Thyroid gland (tissue), 4 donors: ENCODE measurements around the gene GALNT17. TPM values are rescaled to one million over a fixed set of nuclear protein-coding genes. Genes with fewer than 3 reads are reported as not detected.

Source experiments
- DNase-seq, 2 donors: peaks; one replicate each; pipeline ENCODE4 v3.0.0-alpha.2; 2019
- H3K27ac ChIP-seq, 3 donors: fragments of 200-600 bp; sonication (generic); 1 replicate in 2 of 3; 2 replicates in 1 of 3; pipeline ENCODE4 v1.5.1; 2016 to 2019; ENCODE audit warnings: mild to moderate bottlenecking in 1 of 3, moderate library complexity in 1 of 3
- H3K27me3 ChIP-seq: fragments of 200-600 bp; sonication (generic); one replicate; pipeline ENCODE4 v1.5.1; 2019
- H3K36me3 ChIP-seq, 2 donors: fragments of 200-600 bp; sonication (generic); one replicate each; pipeline ENCODE4 v1.5.1; 2016 to 2019
- H3K4me1 ChIP-seq, 2 donors: fragments of 200-600 bp; sonication (generic); one replicate each; pipeline ENCODE4 v1.5.1; 2017 to 2019
- H3K4me3 ChIP-seq, 3 donors: fragments of 200-600 bp; sonication (generic); replicated peaks in 1 of 3; 1 replicate in 2 of 3; 2 replicates in 1 of 3; pipeline ENCODE4 v1.5.1; 2016; ENCODE audit warnings: mild to moderate bottlenecking in 1 of 3
- H3K9me3 ChIP-seq: fragments of 200-600 bp; sonication (generic); one replicate; pipeline ENCODE4 v1.5.1; 2017
- CTCF ChIP-seq, 6 experiments: fragments of 200-600 bp in 3 of 6; fragments of 450-650 bp in 3 of 6; sonication (generic) in 3 of 6; IDR thresholded peaks; one replicate each; pipeline ENCODE4 v1.5.1; 2016 to 2019; ENCODE audit warnings: antibody characterized with exemption in 6 of 6, mild to moderate bottlenecking in 2 of 6, inconsistent platforms in 1 of 6, moderate library complexity in 1 of 6
- POLR2A ChIP-seq, 2 donors: fragments of 450-650 bp; IDR thresholded peaks; one replicate each; pipeline ENCODE4 v1.6.1; 2017; ENCODE audit warnings: antibody characterized with exemption in 2 of 2, mild to moderate bottlenecking in 2 of 2, moderate library complexity in 1 of 2
- WGBS, 2 donors: methylation state at CpG; one replicate each; pipeline ENCODE4 v1.1.5; 2017; 5-methylcytosine and 5-hydroxymethylcytosine counted together
- intact Hi-C: fragments of 100-400 bp; cut with DNase I; formaldehyde crosslinking; loops from one replicate; pipeline ENCODE4 v1.15.1; 2023
- total RNA-seq, 4 donors: library from RNA; depleted of rRNA; stranded (reverse); fragments of >200 nt; gene quantifications; one replicate each; pipeline ENCODE4 v1.2.3, GENCODE V29; 2016

GALNT17 gene
- total RNA-seq, 4 donors from 2014 or later, result 5.8 to 63.8 (median 37.1) TPM

- no peak overlapping the region for H3K4me3 ChIP-seq
- no peaks in the 10 kb centered on the region for H3K36me3 ChIP-seq
- no peak overlapping the region for H3K27ac ChIP-seq
- H3K4me1 ChIP-seq, result no peaks in the 10 kb centered on the region
- no peak for DNase-seq
- intact Hi-C loops, result no loop called here
- TF ChIP-seq CTCF (IDR thresholded peaks at IDR 0.05) (no peak), POLR2A (IDR thresholded peaks at IDR 0.05) (no peak)
- WGBS, 2 donors, result 88 to 92% methylated on average over 5 of the region's 5 CpGs
- H3K27me3 ChIP-seq, result no peaks in the 10 kb centered on the region
- no peaks in the 10 kb centered on the region for H3K9me3 ChIP-seq
Observed at GRCh38 chr7:71384094-71384493, 252.2 kb downstream of the GALNT17 start.

- Histone ChIP-seq H3K9me3 (no peaks in the 10 kb centered on the region), H3K27ac (no peak overlapping the region), H3K27me3 (no peaks in the 10 kb centered on the region), H3K36me3 (no peaks in the 10 kb centered on the region), H3K4me1 (no peaks in the 10 kb centered on the region), H3K4me3 (no peak overlapping the region)
- WGBS, 2 donors, result 89% methylated on average over 4 to 5 of the region's 5 CpGs
- intact Hi-C loops, result no loop called here
- TF ChIP-seq CTCF (IDR thresholded peaks at IDR 0.05) (no peak), POLR2A (IDR thresholded peaks at IDR 0.05) (no peak)
- DNase-seq, result no peak
Observed at GRCh38 chr7:71385330-71385729, 253.4 kb downstream of the GALNT17 start.

DNA sequence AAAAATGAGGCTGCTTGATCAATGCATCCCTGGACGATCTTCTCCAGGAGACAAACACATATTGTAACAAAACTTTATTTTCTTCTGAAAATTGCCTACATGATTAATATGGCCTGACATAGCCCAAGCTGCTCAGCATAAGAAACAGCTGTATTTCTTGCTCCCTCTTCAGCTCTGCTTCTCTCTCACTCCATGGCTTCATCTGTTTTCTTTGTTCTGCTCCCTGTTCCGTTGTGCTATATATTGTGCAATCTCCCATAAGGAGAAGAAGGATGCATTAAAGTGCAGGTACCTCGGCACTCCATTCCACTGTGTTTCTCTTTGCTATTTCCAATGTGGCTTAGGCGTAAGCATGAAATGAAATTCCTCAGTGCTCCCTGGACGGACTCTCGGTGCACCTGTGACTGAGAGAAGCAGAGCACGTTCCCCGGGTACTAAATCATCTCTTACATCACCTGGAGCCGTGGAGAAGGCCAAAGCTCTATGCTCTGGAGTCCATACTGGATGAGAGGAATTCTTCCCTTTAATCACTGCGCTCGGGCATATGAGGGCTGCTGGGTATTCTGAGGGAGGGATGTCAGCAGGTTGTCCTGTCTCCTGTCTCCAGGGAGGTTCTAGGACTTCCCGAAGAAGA lies 254.3 kb downstream of the GALNT17 start:
- WGBS, 2 donors, result 78 to 79% methylated on average over 12 of the region's 12 CpGs
- Histone ChIP-seq H3K4me1 (no peaks in the 10 kb centered on the region), H3K27me3 (no peaks in the 10 kb centered on the region), H3K4me3 (no peak overlapping the region), H3K36me3 (no peaks in the 10 kb centered on the region), H3K9me3 (no peaks in the 10 kb centered on the region), H3K27ac (no peak overlapping the region)
- intact Hi-C loops, result no loop called here
- no peak for DNase-seq
- TF ChIP-seq POLR2A (IDR thresholded peaks at IDR 0.05) (no peak), CTCF (IDR thresholded peaks at IDR 0.05) (no peak)

GRCh38 chr7:71388181-71388580 lies 256.2 kb downstream of the GALNT17 start:
- DNase-seq, result no peak
- TF ChIP-seq CTCF (IDR thresholded peaks at IDR 0.05) (no peak), POLR2A (IDR thresholded peaks at IDR 0.05) (no peak)
- Histone ChIP-seq H3K9me3 (no peaks in the 10 kb centered on the region), H3K27ac (no peak overlapping the region), H3K4me3 (no peak overlapping the region), H3K27me3 (no peaks in the 10 kb centered on the region), H3K4me1 (no peaks in the 10 kb centered on the region), H3K36me3 (no peaks in the 10 kb centered on the region)
- 94 to 95% methylated on average over 14 of the region's 14 CpGs for WGBS, 2 donors
- intact Hi-C loops, result no loop called here

DNA sequence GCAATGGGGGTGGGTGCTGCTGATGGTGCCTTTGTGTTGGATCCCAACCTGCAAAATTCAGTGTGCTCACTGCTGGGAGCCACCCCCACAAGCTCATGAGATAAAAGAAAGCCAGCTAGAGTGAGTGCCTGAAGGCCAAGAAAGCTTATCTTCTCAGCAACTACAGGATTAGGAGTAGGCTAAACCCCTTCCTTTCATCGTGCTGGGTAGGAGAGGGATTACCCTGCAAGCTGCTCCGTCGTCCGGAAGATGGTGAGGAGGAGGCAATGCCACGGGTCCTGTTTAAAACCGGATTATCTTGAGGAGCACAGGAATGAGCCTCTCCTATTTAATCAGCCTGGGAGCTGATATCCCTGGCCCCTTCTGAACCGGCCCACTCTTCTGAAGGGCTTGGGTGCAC lies 258.0 kb downstream of the GALNT17 start:
- intact Hi-C loops, result no loop called here
- Histone ChIP-seq H3K4me3 (no peak overlapping the region), H3K4me1 (no peaks in the 10 kb centered on the region), H3K36me3 (no peaks in the 10 kb centered on the region), H3K27me3 (no peaks in the 10 kb centered on the region), H3K27ac (no peak overlapping the region), H3K9me3 (no peaks in the 10 kb centered on the region)
- no peak for DNase-seq
- WGBS, 2 donors, result 81 to 85% methylated on average over 1 to 7 of the region's 7 CpGs
- TF ChIP-seq POLR2A (IDR thresholded peaks at IDR 0.05), result no peak
- TF ChIP-seq CTCF (IDR thresholded peaks at IDR 0.05), result no peak
